Heart left ventricle (tissue), 16 donors: Measurements from ENCODE around the gene NACAD. TPM values are rescaled to one million over a fixed set of nuclear protein-coding genes. Genes with fewer than 3 reads are reported as not detected.

Source experiments
- ATAC-seq, 4 donors: fragments of 200-7000 bp; cut with Tn5 transposase; one replicate each; pipeline ENCODE4 v1.9.1; 2020 to 2022; ENCODE audit warnings: moderate library complexity in 4 of 4, mild to moderate bottlenecking in 3 of 4, moderate number of reproducible peaks in 1 of 4
- DNase-seq, 5 donors: peaks; one replicate each; pipeline ENCODE4 v3.0.0-alpha.2; 2020
- H3K27ac ChIP-seq, 12 donors: fragments of 200-600 bp; sonication (generic) in 4 of 12; one replicate each; pipeline versions ENCODE4 v1.5.0 to v1.8.0; 2016 to 2022; ENCODE audit warnings: mild to moderate bottlenecking in 2 of 12
- H3K27me3 ChIP-seq, 9 donors: fragments of 200-600 bp; sonication (generic) in 2 of 9; one replicate each; pipeline versions ENCODE4 v1.5.1 to v1.8.0; 2016 to 2022; ENCODE audit warnings: mild to moderate bottlenecking in 3 of 9
- H3K36me3 ChIP-seq, 9 donors: fragments of 200-600 bp; sonication (generic) in 2 of 9; one replicate each; pipeline versions ENCODE4 v1.5.0 to v1.8.0; 2018 to 2022; ENCODE audit warnings: mild to moderate bottlenecking in 2 of 9
- H3K4me1 ChIP-seq, 12 donors: fragments of 200-600 bp; sonication (generic) in 4 of 12; one replicate each; pipeline versions ENCODE4 v1.5.0 to v1.8.0; 2016 to 2022; ENCODE audit warnings: mild to moderate bottlenecking in 3 of 12
- H3K4me3 ChIP-seq, 12 donors: fragments of 200-600 bp; sonication (generic) in 4 of 12; one replicate each; pipeline versions ENCODE4 v1.5.0 to v1.8.0; 2017 to 2022; ENCODE audit warnings: mild to moderate bottlenecking in 9 of 12, moderate library complexity in 4 of 12
- H3K9me3 ChIP-seq, 12 donors: fragments of 200-600 bp; sonication (generic) in 4 of 12; one replicate each; pipeline versions ENCODE4 v1.5.0 to v1.8.0; 2016 to 2022; ENCODE audit warnings: mild to moderate bottlenecking in 1 of 12
- CTCF ChIP-seq, 12 donors: fragments of 200-600 bp; sonication (generic) in 4 of 12; IDR thresholded peaks; one replicate each; pipeline versions ENCODE4 v1.5.0 to v1.8.0; 2018 to 2022; ENCODE audit warnings: antibody characterized with exemption in 12 of 12, mild to moderate bottlenecking in 5 of 12
- POLR2A ChIP-seq, 2 donors: fragments of 450-650 bp; IDR thresholded peaks; one replicate each; pipeline ENCODE4 v1.6.1; 2017; ENCODE audit warnings: antibody characterized with exemption in 2 of 2, mild to moderate bottlenecking in 2 of 2, moderate library complexity in 2 of 2
- WGBS, 4 donors: extraction: QIAGEN DNeasy Blood & Tissue Kit in 2 of 4; methylation state at CpG; one replicate each; pipeline versions ENCODE4 v1.1.5 to v1.1.7; 2013 to 2018; 5-methylcytosine and 5-hydroxymethylcytosine counted together
- intact Hi-C, 10 donors: fragments of 100-400 bp; cut with DNase I; formaldehyde crosslinking; loops; one replicate each; pipeline versions ENCODE4 v1.11.1 to v1.14.2; 2022
- polyA plus RNA-seq, 2 donors: library from polyadenylated mRNA; stranded (reverse); fragments of 200-250 nt; gene quantifications; one replicate each; pipeline ENCODE4 v1.2.3, GENCODE V29; 2013
- total RNA-seq, 9 donors: library from RNA; depleted of rRNA in 2 of 9; stranded (reverse); fragments of >200 nt in 2 of 9; fragmentation: NEBNext Ultra II Directional in 3 of 9; extraction: Animal tissue kit (Norgen Biotek cat#: 25700) in 3 of 9; gene quantifications; one replicate each; pipeline versions ENCODE4 v1.1.0 to v1.2.4, GENCODE V29; 2016 to 2023
- donor health status: ischemic (EF 13 %, LVEDD 7.1; RV severe dilation, severe dysfunction).
- donor health status: healthy with polysubstance abuse.
- donor health status: DM: no; HTN: yes; CAD: no.
- donor health status: DM: no; HTN: no; CAD: no.
- donor health status: ischemic (EF 25% LVEDD 6.9; RV normal size, moderate dysfunction).
- donor health status: ischemic (EF 25% LVEDD 5.7; RV mildly dilated, moderate dysfunction).
- donor health status: healthy.
- donor health status: DM: yes; HTN: yes; CAD: no.
- donor health status: ischemic (EF 35%, LVEDD 5.7; RV mildly dilated, moderate dysfunction).
- donor health status: nonischemic (EF 11% LVEDD 7.7; RV severe dilation, severe dysfunction).
- donor health status: DM: yes; HTN: yes; CAD: no.
- donor health status: PGD.
- donor health status: ischemic (EF 29% LVEDD 5.4; RV normal size, mild dysfunction).
- donor health status: nonischemic (EF 23%, LVEDD 6.1; RV moderate dilation, normal function).

NACAD gene
- total and polyA plus RNA-seq, 11 donors = 1.9 to 16.3 (median 5.3) TPM

GRCh38 chr7:45088146-45088701, 545 bp downstream of the NACAD start:
- H3K27me3 ChIP-seq = peaks cover 0 to 19% (median 0%) of the 10 kb centered on the region in 9 donors
- H3K4me3 ChIP-seq = peak overlapping the region; percentile 36 to 75 (median 60)
- H3K36me3 ChIP-seq = no peaks in the 10 kb centered on the region
- no peaks in the 10 kb centered on the region for H3K9me3 ChIP-seq
- intact Hi-C loops = no loop called here
- DNase-seq (peak in 1 of 5 donors; percentile 20), ATAC-seq (peak in 1 of 4 donors; percentile 7)
- WGBS, 4 donors = 28 to 39% (median 35%) methylated on average over 24 to 29 of the region's 29 CpGs
- TF ChIP-seq CTCF (IDR thresholded peaks at IDR 0.05) (no peak), POLR2A (IDR thresholded peaks at IDR 0.05) (no peak)
- peak overlapping the region in 8 of 12 donors; percentile 6 to 77 (median 56) for H3K27ac ChIP-seq
- H3K4me1 ChIP-seq = peaks cover 0 to 17% (median 3%) of the 10 kb centered on the region in 12 donors

GRCh38 chr7:45087301-45088145, 1.2 kb downstream of the NACAD start:
- ATAC-seq = peak in 2 of 4 donors; percentile 5 to 11
- DNase-seq = peak in 2 of 5 donors; percentile 23 to 50

GRCh38 chr7:45086331-45087065, 2.3 kb downstream of the NACAD start:
- WGBS, 4 donors = 85 to 92% (median 88%) methylated on average over 9 to 15 of the region's 15 CpGs
- intact Hi-C loops = no loop called here
- peaks cover 0 to 19% (median 0%) of the 10 kb centered on the region in 9 donors for H3K27me3 ChIP-seq
- H3K9me3 ChIP-seq = no peaks in the 10 kb centered on the region
- DNase-seq (peak in 1 of 5 donors; percentile 10), ATAC-seq (no peak)
- no peaks in the 10 kb centered on the region for H3K36me3 ChIP-seq
- H3K4me1 ChIP-seq = peaks cover 0 to 26% (median 5%) of the 10 kb centered on the region in 12 donors
- TF ChIP-seq CTCF (IDR thresholded peaks at IDR 0.05) (no peak), POLR2A (IDR thresholded peaks at IDR 0.05) (no peak)
- no peak overlapping the region for H3K4me3 ChIP-seq
- H3K27ac ChIP-seq = no peak overlapping the region

More at GRCh38 chr7:45087301-45088145, 1.2 kb downstream of the NACAD start:
- peak overlapping the region in 6 of 12 donors; percentile 56 to 75 (median 64) for H3K4me3 ChIP-seq
- 84 to 94% (median 93%) methylated on average over 6 of the region's 6 CpGs for WGBS, 4 donors
- peaks cover 0 to 19% (median 0%) of the 10 kb centered on the region in 9 donors for H3K27me3 ChIP-seq
- no peaks in the 10 kb centered on the region for H3K9me3 ChIP-seq
- intact Hi-C loops = no loop called here
- TF ChIP-seq POLR2A (IDR thresholded peaks at IDR 0.05) (no peak), CTCF (IDR thresholded peaks at IDR 0.05) (no peak)
- peak overlapping the region in 1 of 12 donors; percentile 77 for H3K27ac ChIP-seq
- H3K4me1 ChIP-seq = peaks cover 0 to 22% (median 3%) of the 10 kb centered on the region in 12 donors
- no peaks in the 10 kb centered on the region for H3K36me3 ChIP-seq
